ENCODE results near the gene TEAD1. TPM values are rescaled to one million over a fixed set of nuclear protein-coding genes. Genes with fewer than 3 reads are reported as not detected.
"Not testable (repeated sequence)": the region's sequence is repeated elsewhere in the genome, so short reads cannot be mapped to it uniquely, and the experiment has no call there.

TEAD1 gene
- polyA plus RNA-seq, 1 experiment: 113 TPM

GRCh38 chr11:12876988-12877387 lies 202.8 kb downstream of the TEAD1 start:
- DNase-seq (ENCODE audit: low read depth, low spot score): no peak

GRCh38 chr11:12877508-12877907 lies 203.3 kb downstream of the TEAD1 start:
- H3K4me3 ChIP-seq (ENCODE audit: low read depth, low read length); DNase-seq (ENCODE audit: low read depth, low spot score); H3K27ac ChIP-seq (ENCODE audit: low read depth, low read length); H3K27me3 ChIP-seq (ENCODE audit: control insufficient read depth, insufficient read depth, low read length); H3K9me3 ChIP-seq (ENCODE audit: control insufficient read depth, insufficient read depth, low read length); POLR2A ChIA-PET: not testable (repeated sequence)
- CTCF ChIA-PET: interaction anchor here (1.1 to 1.7 kb wide), 2 partner anchors 16 to 88 kb away, joined by 3 to 4 read pairs; no protein-coding TSS in a partner anchor

More at GRCh38 chr11:12876988-12877387, 202.8 kb downstream of the TEAD1 start:
- TF ChIP-seq CTCF (IDR thresholded peaks at IDR 0.05; ENCODE audit: low read depth, low read length): no peak
- ChIA-PET CTCF (interaction anchor here (1.1 kb wide), 1 partner anchor 87 kb away, joined by 3 read pairs; no protein-coding TSS in a partner anchor), POLR2A (no interaction called here)
- Histone ChIP-seq H3K27ac (ENCODE audit: low read depth, low read length) (no peak overlapping the region), H3K9me3 (ENCODE audit: control insufficient read depth, insufficient read depth, low read length) (no peaks in the 10 kb centered on the region), H3K27me3 (ENCODE audit: control insufficient read depth, insufficient read depth, low read length) (no peaks in the 10 kb centered on the region), H3K4me3 (ENCODE audit: low read depth, low read length) (no peak overlapping the region)

GRCh38 chr11:12880327-12880726 lies 206.1 kb downstream of the TEAD1 start:
- DNase-seq (ENCODE audit: low read depth, low spot score): no peak
- POLR2A ChIA-PET: interaction anchor here (0.5 to 0.7 kb wide), 2 partner anchors 41 to 477 kb away, joined by 3 read pairs; no protein-coding TSS in a partner anchor
- no peak for TF ChIP-seq CTCF (IDR thresholded peaks at IDR 0.05; ENCODE audit: low read depth, low read length)
- CTCF ChIA-PET: interaction anchor here (0.7 to 3.1 kb wide), 2 partner anchors 9 to 892 kb away, joined by 3 to 17 read pairs; no protein-coding TSS in a partner anchor
- Histone ChIP-seq H3K4me3 (ENCODE audit: low read depth, low read length) (no peak overlapping the region), H3K27ac (ENCODE audit: low read depth, low read length) (no peak overlapping the region), H3K27me3 (ENCODE audit: control insufficient read depth, insufficient read depth, low read length) (no peaks in the 10 kb centered on the region), H3K9me3 (ENCODE audit: control insufficient read depth, insufficient read depth, low read length) (no peaks in the 10 kb centered on the region; the same call in 1 of the 2 replicates)

GRCh38 chr11:12882670-12883069 lies 208.4 kb downstream of the TEAD1 start:
- Histone ChIP-seq H3K9me3 (ENCODE audit: control insufficient read depth, insufficient read depth, low read length) (no peaks in the 10 kb centered on the region; the same call in 1 of the 2 replicates), H3K27me3 (ENCODE audit: control insufficient read depth, insufficient read depth, low read length) (no peaks in the 10 kb centered on the region), H3K27ac (ENCODE audit: low read depth, low read length) (no peak overlapping the region), H3K4me3 (ENCODE audit: low read depth, low read length) (no peak overlapping the region)
- TF ChIP-seq CTCF (IDR thresholded peaks at IDR 0.05; ENCODE audit: low read depth, low read length): no peak
- CTCF ChIA-PET: interaction anchor here (1.6 kb wide), 1 partner anchor 594 kb away, joined by 4 read pairs; no protein-coding TSS in a partner anchor
- no peak for DNase-seq (ENCODE audit: low read depth, low spot score)
- POLR2A ChIA-PET: no interaction called here

- Histone ChIP-seq H3K27ac (ENCODE audit: low read depth, low read length) (no peak overlapping the region), H3K9me3 (ENCODE audit: control insufficient read depth, insufficient read depth, low read length) (no peaks in the 10 kb centered on the region; the same call in 1 of the 2 replicates), H3K4me3 (ENCODE audit: low read depth, low read length) (no peak overlapping the region), H3K27me3 (ENCODE audit: control insufficient read depth, insufficient read depth, low read length) (no peaks in the 10 kb centered on the region)
- ChIA-PET POLR2A (interaction anchor here (0.7 kb wide), 1 partner anchor 197 kb away, joined by 9 read pairs; no protein-coding TSS in a partner anchor), CTCF (interaction anchor here (0.6 to 0.8 kb wide), 2 partner anchors 17 to 23 kb away, joined by 3 to 7 read pairs; no protein-coding TSS in a partner anchor)
- DNase-seq (ENCODE audit: low read depth, low spot score): no peak
- TF ChIP-seq CTCF (IDR thresholded peaks at IDR 0.05; ENCODE audit: low read depth, low read length): no peak
Measured at GRCh38 chr11:12884751-12885318, 210.6 kb downstream of the TEAD1 start.

Measured in AG04450 (cell line).